Ammon's horn (tissue), 1 donor: ENCODE measurements around the gene MTMR3.
"Not testable (repeated sequence)": the region's sequence is repeated elsewhere in the genome, so short reads cannot be mapped to it uniquely, and the experiment has no call there.

ENCODE experiments used
- DNase-seq: peaks from one replicate; pipeline ENCODE4 v3.0.0-alpha.2; 2016; ENCODE audit warnings: low spot score

MTMR3 gene

GRCh38 chr22:30054067-30054763 lies 171.2 kb downstream of the MTMR3 start:
- DNase-seq = no peak

- DNase-seq = no peak
Observed at GRCh38 chr22:30054764-30055069, 171.7 kb downstream of the MTMR3 start.

- no peak for DNase-seq
Observed at GRCh38 chr22:30056015-30056414, 173.0 kb downstream of the MTMR3 start.

- no peak for DNase-seq
Observed at GRCh38 chr22:30057375-30057774, 174.4 kb downstream of the MTMR3 start.

- DNase-seq = not testable (repeated sequence)
Observed at GRCh38 chr22:30059346-30060020, 176.5 kb downstream of the MTMR3 start.

GRCh38 chr22:30061094-30061493 lies 178.1 kb downstream of the MTMR3 start:
- not testable (repeated sequence) for DNase-seq

- DNase-seq = no peak
Observed at GRCh38 chr22:30062259-30062658, 179.3 kb downstream of the MTMR3 start.

GRCh38 chr22:30062950-30063349 lies 180.0 kb downstream of the MTMR3 start:
- no peak for DNase-seq

GRCh38 chr22:30064172-30064571 lies 181.2 kb downstream of the MTMR3 start:
- no peak for DNase-seq

GRCh38 chr22:30073743-30074142 lies 190.8 kb downstream of the MTMR3 start:
- DNase-seq = no peak

GRCh38 chr22:30074147-30074546 lies 191.2 kb downstream of the MTMR3 start:
- no peak for DNase-seq

- DNase-seq = no peak
Observed at GRCh38 chr22:30074994-30075393, 192.0 kb downstream of the MTMR3 start.

- DNase-seq = no peak
Observed at GRCh38 chr22:30077279-30077880, 194.4 kb downstream of the MTMR3 start.

- peak; percentile 63 for DNase-seq
Observed at GRCh38 chr22:30078320-30079311, 195.6 kb downstream of the MTMR3 start.

- DNase-seq = peak; percentile 51
Observed at GRCh38 chr22:30079952-30080533, 197.1 kb downstream of the MTMR3 start, which contains the start of gene HORMAD2. TSS of gene HORMAD2 (plus strand) at chr22:30080464. CDS start at chr22:30093953, 13,489 bp downstream.
